Caki2 (cell line): ENCODE data around the gene MYOCOS. TPM values are rescaled to one million over a fixed set of nuclear protein-coding genes. Genes with fewer than 3 reads are reported as not detected.
"Not testable (repeated sequence)": the region's sequence is repeated elsewhere in the genome, so short reads cannot be mapped to it uniquely, and the experiment has no call there.

ENCODE experiments used
- DNase-seq: peaks from one replicate; pipeline ENCODE4 v3.0.0-alpha.2; 2015; ENCODE audit warnings: low read depth
- in situ Hi-C: cut with HindIII; loops from 2 replicates; pipeline ENCODE4 v1.10.0; 2016; ENCODE audit warnings: low sequenced_read_pairs, low pct_unique_long_range_greater_than_20kb, mixed read lengths
- total RNA-seq: library from RNA; depleted of rRNA; stranded (reverse); fragments of >200 nt; shearing (Covaris generic); gene quantifications from 2 replicates; pipeline ENCODE4 v1.2.3, GENCODE V29; 2014; ENCODE audit warnings: low replicate concordance; rRNA removed

MYOCOS gene, protein sequence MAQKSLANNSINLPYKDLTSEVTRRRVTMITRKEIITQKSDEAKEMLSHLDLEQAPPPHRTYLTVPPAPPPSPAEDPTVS
- total RNA-seq, result not detected in 2 replicates

DNA sequence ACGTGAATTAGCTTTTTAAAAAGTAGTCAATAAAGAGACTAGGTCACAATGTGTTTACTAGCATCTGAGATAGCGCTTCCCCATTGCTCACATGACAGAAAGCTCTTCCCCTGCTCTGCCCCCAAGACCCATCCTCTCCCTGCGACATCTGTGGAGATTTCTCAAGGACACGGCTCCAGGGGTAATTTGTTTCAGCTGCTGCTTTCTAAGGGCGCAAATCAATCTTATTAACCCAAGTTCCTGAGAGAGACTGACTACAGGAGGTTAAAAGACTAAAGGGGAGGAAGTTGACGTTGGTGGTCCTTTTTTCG, at the start of gene MYOCOS:
MYOCOS (plus strand) TSS at position 92 of the 311 bp plus-strand sequence. CDS start 1,641 bp downstream, outside the sequence.
- no peak for DNase-seq
- in situ Hi-C loops, result no loop called here

DNA sequence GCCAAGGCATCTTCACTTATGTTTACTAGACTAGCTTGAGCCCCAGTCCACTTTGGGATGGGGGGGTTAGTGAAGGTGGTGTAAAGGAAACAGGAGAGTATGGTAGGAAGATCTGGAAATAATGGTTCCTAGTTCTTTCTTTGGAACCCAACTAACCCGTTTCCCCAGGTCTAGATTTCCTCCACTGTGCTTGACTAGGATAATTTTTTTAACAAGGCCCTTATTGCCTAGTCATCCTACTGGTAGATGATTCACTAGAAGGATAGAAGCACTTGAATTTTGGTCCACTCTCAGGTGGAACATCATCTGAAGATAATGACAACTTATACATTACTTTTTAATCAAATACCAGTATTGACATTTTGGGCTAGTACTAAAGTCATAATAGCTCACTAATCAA, 45.9 kb upstream of the MYOCOS start:
- in situ Hi-C loops, result no loop called here
- peak; percentile 35 for DNase-seq

DNA sequence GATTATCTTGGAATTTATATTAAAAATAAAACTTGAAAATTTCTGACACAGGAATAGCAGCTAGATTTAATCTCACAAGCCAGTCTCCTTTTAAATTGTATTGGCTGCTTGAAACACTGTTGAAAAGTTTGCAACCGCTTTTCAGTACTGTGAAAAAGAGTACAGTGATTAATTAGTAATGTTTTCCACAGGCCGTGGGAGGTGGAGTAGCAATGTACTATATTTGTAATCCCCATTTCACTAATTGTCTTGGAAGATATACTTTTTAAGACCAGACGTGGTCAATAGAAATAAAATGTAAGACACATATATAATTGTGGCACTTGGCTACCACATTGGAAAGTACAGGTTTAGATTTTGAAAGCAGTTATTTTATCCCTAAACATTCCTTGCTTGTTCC, 40.8 kb upstream of the MYOCOS start:
- in situ Hi-C loops, result no loop called here
- no peak for DNase-seq

DNA sequence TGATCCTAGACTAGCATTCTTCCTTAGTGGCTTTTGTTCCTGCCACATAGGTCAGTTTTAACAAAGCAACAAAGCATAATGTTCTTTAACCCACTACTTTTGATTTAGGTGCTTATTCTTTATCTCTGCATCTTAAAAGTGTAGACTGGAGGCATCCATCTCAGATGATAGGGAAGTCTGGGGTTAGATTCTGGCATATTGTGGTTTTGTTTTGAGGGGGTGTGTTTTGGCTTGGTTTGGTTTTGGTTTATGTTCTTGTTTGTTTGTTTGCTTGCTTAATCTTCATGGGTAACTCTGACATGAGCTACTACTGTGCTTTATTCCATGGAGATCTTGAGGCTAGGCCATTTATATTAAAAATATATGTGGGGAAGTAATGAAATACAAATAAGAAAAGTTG, 40.3 kb upstream of the MYOCOS start:
- DNase-seq, result no peak
- in situ Hi-C loops, result no loop called here

DNA sequence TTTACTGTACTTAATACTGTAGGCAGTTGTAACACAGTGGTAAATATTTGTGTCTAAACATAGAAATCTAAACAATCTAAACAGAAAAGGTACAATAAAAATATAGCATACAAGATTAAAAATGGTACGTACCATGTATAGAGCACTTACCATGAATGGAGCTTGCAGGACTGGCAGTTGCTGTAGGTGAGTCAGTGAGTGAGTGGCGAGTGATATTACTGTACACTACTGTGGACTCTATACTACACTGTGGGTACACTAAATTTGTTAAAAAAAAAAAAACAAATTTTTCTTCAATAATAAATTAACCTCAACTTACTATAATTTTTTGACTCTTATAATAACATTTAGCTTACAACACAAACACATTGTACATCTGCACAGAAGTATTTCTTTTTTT, 39.5 kb upstream of the MYOCOS start:
- no peak for DNase-seq
- in situ Hi-C loops, result no loop called here

DNA sequence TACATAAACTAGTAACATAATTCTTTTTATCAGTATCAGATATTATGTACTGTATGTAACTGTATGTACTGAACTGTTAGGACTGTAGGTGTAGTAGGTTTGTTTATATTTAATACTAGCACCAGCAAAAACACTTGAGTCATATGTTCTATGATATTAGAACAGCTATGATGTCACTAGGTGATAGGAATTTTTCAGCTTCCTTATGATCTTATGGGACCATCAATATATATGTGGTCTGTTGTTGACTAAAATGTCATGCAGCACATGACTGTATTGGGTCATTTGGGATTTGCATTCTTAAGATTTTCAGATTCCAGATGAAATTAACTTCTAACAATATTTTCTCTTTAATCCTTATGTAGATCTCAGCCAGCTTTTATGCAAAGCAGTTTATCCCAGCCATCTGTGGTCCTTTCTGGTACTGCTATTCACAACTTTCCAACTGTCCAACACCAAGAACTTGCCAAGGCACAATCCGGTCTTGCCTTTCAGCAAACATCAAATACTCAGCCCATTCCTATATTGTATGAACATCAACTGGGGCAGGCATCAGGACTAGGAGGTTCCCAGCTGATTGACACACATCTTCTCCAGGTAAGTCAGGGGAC, 38.3 kb upstream of the MYOCOS start:
- no peak for DNase-seq
- in situ Hi-C loops, result no loop called here

DNA sequence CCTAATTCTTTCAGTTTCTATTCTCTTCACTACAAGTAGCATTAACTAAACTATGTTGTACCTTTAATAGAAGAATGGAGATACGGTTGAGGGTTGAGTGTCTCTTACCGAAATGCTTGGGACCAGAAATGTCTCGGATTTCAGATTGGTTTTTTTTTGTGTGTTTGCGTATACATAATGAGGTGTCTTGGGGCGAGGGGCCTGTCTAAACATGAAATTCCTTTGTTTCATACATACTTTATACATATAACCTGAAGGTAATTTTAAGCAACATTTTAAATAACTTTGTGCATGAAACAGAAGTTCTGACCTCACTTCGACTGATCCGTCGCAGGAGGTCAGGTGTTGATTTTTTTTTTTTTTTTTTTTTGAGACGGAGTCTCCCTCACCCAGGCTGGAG, 36.3 kb upstream of the MYOCOS start:
- no peak for DNase-seq
- in situ Hi-C loops, result no loop called here

DNA sequence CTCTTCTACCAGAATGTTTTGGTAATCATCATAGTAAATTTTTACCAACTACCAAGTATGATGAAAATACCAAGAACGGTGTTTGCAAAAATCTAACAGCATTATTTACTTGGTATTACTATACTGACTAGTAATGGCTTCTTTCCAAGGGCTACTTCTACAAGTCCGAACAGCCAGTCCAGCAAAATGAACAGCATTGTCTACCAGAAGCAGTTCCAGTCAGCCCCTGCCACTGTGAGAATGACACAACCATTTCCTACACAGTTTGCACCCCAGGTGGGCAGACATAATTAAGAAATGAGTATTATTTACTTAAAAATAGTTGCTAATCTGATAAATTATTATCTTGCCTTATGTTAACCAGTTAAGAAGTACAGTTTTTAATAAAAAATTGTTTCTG, 33.8 kb upstream of the MYOCOS start:
- DNase-seq, result no peak
- in situ Hi-C loops, result no loop called here

DNA sequence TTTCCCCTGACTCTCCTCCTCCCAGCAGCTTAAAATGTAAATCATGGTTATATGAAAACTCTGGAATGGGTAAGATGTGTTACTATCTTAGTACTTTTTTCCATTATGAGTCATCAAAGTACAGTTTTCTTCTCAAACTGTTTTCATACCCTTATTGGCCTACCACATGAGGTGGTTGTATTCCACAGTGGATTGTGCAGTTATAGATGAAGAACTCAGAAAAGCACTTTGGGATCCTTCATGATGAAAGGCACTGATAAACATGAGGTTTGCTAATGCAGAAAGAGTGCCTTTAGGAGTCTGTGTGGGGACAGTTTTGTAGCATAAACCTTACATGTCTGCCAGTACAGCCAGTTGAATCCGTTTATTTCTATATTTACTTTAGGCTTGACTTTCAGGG, 32.0 kb upstream of the MYOCOS start:
- DNase-seq, result no peak
- in situ Hi-C loops, result no loop called here

DNA sequence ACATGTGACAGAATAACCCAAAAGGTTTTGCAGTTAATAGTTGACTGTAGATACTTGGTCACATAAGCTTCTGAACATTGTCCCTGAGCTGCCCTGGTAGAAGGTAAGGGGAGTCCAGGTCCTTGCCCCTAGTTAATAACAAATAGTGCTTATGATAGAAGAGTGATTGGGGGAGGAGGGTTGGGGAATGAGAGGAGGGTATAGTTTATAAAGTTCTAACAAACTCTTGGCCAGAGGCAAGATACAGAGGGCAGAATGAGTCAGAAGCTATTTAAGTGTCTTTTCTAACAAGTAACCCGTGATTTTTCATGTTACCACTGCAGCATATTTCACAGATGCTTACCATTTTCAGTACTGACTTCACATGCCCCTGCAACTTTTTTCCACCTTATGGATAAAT, 26.7 kb upstream of the MYOCOS start:
- no peak for DNase-seq
- in situ Hi-C loops, result no loop called here

DNA sequence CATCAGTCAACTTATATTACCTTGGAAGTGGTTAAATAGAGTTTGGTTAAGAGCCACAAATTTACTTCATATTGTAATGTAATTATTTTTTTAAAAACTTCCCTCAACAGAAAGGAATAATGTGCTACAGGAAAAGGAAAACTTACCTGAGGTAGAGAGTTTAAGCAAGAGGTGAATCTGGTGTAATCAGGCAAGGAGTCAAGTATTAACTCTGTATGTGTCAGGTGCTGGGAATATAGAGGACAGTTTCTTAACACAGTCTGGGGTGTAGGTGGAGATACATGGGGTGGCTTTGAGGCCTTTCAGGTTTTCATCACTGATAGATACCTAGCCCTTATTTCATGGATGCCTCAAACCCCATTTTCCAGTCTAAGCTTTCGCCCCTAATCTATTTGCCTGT, 25.9 kb upstream of the MYOCOS start:
- in situ Hi-C loops, result no loop called here
- DNase-seq, result no peak

DNA sequence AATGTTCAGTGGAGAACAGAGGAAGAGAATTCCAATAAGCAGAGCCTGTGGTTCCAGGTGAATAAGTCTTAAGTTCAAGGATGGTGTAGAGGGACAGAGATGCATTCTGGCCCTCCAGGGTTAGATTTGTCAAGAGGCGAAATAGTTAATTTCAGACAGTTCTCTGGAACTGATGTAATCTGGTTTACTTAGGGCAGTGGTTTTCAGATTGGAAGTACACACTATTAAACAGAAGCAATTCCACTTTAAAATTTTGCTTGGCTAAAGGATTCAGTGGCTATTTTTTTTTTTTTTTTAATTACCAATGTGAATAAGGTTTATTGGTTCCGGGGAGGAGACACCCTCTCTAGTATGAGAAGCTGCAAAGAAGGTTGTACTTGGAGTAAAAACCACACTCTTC, 25.3 kb upstream of the MYOCOS start:
- DNase-seq, result no peak
- in situ Hi-C loops, result no loop called here

DNA sequence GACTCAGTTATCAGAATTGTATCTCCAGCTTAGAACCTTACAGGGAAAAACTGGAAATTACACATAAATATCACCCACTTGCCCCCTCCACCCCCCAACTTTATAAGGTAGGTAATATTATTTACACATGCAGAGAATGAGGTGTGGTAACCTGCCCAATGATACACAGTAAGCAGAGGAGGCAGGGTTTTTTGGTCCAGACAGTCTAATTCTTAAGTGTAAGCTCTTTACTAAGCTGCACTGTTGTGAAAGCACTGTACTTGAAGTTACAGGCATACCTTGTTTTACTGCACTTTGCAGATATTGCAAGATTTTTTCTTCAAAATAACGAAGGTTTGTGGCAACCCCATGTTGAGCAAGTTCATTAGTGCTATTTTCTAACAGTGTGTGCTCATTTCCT, 24.8 kb upstream of the MYOCOS start:
- DNase-seq, result no peak
- in situ Hi-C loops, result no loop called here

DNA sequence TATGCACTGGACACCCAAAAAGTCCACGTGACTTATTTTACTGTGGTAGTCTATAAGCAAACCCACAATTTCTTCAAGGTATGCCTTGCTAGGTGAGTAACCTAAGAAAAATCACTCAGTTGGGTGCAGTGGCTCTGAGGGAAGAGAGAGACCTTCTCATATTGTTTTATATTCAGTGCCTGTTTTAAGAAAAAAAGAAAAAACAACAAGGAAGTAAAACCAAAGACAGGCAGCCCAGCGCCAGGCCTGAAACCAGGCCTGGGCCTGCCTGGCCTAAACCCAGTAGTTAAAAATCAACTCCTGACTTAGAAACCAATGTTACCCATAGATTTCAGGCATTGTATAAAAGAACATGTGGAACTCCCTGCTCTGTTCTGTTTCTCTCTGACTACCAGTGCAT, 21.7 kb upstream of the MYOCOS start:
- in situ Hi-C loops, DNase-seq: not testable (repeated sequence)

DNA sequence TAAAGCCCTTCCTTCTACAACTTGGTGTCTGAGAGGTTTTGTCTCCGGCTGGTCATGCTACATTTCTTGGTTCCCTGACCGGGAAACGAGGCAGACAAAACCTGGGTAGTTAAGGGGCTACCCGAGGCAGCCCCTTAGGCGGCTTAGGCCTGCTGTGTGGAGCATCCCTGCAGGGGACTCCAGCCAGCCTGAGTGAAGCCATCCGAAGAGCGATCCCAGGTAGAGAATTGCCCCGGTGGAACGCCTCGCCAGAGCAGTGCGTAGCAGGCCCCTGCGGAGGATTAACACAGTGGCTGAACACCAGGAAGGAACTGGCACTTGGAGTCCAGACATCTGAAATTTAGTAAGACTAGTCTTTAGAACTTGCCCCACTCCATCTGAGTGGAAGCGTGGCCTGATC, 21.2 kb upstream of the MYOCOS start:
- no peak for DNase-seq
- in situ Hi-C loops, result no loop called here

DNA sequence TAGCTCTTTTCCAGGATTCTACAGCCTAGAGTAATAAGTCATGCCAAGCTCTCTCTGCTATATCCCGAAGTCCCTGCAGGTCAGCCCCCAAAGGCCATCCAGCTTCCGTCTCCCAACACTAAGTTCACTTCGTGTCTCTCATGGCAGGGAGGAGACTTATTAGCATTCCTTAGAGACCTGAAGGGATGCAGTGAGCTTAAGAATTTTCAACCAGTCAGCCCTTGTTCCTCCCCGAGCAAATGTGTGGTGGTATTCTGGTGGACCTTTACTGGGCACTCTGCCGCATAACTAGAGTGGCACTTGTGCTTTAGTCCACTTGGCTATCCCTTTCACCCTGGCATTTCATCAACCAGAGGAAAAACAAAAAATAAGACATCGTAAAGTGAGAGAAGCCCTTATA, 19.0 kb upstream of the MYOCOS start:
- DNase-seq, in situ Hi-C loops: not testable (repeated sequence)

DNA sequence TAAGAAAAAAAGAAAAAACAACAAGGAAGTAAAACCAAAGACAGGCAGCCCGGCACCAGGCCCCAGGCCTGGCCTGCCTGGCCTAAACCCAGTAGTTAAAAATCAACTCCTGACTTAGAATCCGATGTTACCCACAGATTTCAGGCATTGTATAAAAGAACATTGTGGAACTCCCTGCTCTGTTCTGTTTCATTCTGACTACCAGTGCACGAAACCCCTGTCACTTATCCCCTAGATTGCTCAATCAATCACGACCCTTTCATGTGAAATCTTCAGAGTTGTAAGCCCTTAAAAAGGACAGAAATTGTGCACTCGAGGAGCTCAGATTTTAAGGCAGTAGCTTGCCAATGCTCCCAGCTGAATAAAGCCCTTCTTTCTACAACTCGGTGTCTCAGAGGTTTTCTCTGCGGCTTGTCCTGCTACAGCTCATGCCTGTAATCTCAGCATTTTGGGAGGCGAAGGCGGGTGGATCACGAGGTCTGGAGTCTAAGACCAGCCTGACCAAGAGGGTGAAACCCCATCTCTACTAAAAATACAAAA, 15.6 kb upstream of the MYOCOS start:
- no peak for DNase-seq
- in situ Hi-C loops, result no loop called here

DNA sequence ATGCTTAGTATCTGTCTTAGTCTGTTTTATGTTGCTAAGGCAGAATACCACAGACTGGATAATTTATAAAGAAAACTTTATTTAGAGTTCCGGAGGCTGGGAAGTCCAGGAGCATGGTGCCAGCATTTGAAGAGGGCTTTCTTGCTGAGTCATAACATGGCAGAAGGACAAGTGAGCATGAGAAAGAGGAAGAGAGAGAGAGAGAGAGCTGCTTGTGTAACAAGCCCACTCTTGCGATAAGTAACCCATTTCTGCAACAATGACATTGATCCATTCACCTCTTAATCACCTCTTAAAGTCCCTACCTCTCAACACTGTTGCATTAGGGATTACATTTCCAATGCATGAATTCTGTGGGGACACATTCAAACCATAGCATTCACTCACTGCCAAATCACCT, 11.7 kb upstream of the MYOCOS start:
- in situ Hi-C loops, result no loop called here
- peak; percentile 14 for DNase-seq

DNA sequence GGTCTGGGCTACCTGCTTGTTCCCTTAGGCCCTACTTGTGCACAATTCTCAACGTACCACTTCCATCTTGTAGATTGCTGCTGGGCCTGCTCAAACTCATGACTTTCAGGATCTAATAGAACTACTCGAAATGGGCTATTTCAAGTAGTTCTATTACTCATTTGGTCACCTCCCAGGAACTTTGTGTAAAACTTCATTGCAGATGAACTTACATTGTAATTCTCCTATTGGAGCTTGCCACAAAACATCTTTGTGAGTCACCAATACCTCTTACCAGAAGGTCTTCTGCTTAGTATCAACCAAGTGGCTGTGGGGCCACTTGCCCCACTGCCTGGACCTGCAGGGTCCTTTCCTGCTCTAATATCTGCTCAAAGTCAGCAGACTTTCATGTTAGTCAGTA, 10.7 kb upstream of the MYOCOS start:
- no peak for DNase-seq
- in situ Hi-C loops, result no loop called here

DNA sequence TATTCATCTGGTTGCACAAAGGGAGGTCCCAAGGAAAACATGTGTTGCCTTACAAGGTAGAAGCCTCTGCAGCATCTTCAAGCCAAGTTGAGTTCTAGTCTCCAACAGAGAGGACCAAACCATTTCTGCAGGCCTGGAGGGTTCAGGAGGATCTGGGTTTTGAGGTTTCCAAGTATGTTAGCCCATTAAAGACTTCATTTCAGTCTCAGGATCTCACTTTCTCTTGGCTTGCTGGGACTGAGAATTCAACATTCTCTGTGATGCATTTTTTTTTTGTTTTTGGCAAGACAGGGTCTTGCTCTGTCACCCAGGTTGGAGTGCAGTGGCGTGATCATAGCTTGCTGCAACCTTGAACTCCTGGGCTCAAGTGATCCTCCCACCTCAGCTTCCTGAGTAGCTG, 8.8 kb upstream of the MYOCOS start:
- in situ Hi-C loops, result no loop called here
- DNase-seq, result no peak
